ENCODE measurements around the gene GET4.
A peak's percentile ranks its signal among the peaks of the same experiment; 100 is the strongest.
"Not testable (repeated sequence)": the region's sequence is repeated elsewhere in the genome, so short reads cannot be mapped to it uniquely, and the experiment has no call there.

The GET4 gene

GRCh38 chr7:929311-929711, 53.0 kb downstream of the GET4 start:
- DNase-seq (ENCODE audit: low read depth) = no peak

- DNase-seq (ENCODE audit: low read depth) = no peak
Measured at GRCh38 chr7:930975-931758, 54.8 kb downstream of the GET4 start.

GRCh38 chr7:931871-932650, 55.7 kb downstream of the GET4 start:
- DNase-seq (ENCODE audit: low read depth) = no peak

GRCh38 chr7:932651-932975, 56.3 kb downstream of the GET4 start:
- DNase-seq (ENCODE audit: low read depth) = no peak

GRCh38 chr7:934469-935163, 58.3 kb downstream of the GET4 start:
- no peak for DNase-seq (ENCODE audit: low read depth)

GRCh38 chr7:935164-935873, 59.0 kb downstream of the GET4 start:
- DNase-seq (ENCODE audit: low read depth) = no peak

GRCh38 chr7:935874-936385, 59.6 kb downstream of the GET4 start:
- no peak for DNase-seq (ENCODE audit: low read depth)

- DNase-seq (ENCODE audit: low read depth) = peak; percentile 26
Measured at GRCh38 chr7:936386-937054, 60.2 kb downstream of the GET4 start.

GRCh38 chr7:937856-938484, 61.6 kb downstream of the GET4 start:
- no peak for DNase-seq (ENCODE audit: low read depth)

- no peak for DNase-seq (ENCODE audit: low read depth)
Measured at GRCh38 chr7:938546-939185, 62.3 kb downstream of the GET4 start.

GRCh38 chr7:939843-940242, 63.5 kb downstream of the GET4 start:
- no peak for DNase-seq (ENCODE audit: low read depth)

- DNase-seq (ENCODE audit: low read depth) = no peak
Measured at GRCh38 chr7:940599-941408, 64.5 kb downstream of the GET4 start.

GRCh38 chr7:943793-944192, 67.4 kb downstream of the GET4 start:
- DNase-seq (ENCODE audit: low read depth) = not testable (repeated sequence)

GRCh38 chr7:944744-945143, 68.4 kb downstream of the GET4 start:
- DNase-seq (ENCODE audit: low read depth) = no peak

GRCh38 chr7:945147-945555, 68.8 kb downstream of the GET4 start:
- DNase-seq (ENCODE audit: low read depth) = no peak

GRCh38 chr7:945556-946255, 69.4 kb downstream of the GET4 start:
- DNase-seq (ENCODE audit: low read depth) = no peak

All from amniotic epithelial cell (primary cell).